Measurements from ENCODE around the gene ZCCHC17.
"Not testable (repeated sequence)": the region's sequence is repeated elsewhere in the genome, so short reads cannot be mapped to it uniquely, and the experiment has no call there.

The ZCCHC17 gene

GRCh38 chr1:31381394-31382294 is 84.8 kb downstream of the ZCCHC17 start:
- TF ChIP-seq, protein P1, sequence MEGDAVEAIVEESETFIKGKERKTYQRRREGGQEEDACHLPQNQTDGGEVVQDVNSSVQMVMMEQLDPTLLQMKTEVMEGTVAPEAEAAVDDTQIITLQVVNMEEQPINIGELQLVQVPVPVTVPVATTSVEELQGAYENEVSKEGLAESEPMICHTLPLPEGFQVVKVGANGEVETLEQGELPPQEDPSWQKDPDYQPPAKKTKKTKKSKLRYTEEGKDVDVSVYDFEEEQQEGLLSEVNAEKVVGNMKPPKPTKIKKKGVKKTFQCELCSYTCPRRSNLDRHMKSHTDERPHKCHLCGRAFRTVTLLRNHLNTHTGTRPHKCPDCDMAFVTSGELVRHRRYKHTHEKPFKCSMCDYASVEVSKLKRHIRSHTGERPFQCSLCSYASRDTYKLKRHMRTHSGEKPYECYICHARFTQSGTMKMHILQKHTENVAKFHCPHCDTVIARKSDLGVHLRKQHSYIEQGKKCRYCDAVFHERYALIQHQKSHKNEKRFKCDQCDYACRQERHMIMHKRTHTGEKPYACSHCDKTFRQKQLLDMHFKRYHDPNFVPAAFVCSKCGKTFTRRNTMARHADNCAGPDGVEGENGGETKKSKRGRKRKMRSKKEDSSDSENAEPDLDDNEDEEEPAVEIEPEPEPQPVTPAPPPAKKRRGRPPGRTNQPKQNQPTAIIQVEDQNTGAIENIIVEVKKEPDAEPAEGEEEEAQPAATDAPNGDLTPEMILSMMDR (IDR thresholded peaks at IDR 0.05; ENCODE audit: low read depth, low read length) = no peak
- no peak for DNase-seq (ENCODE audit: extremely low read depth, low read depth)

- TF ChIP-seq, protein P1 (IDR thresholded peaks at IDR 0.05; ENCODE audit: low read depth, low read length) = no peak
- DNase-seq (ENCODE audit: extremely low read depth, low read depth) = no peak
Observed at GRCh38 chr1:31382379-31382989, 85.7 kb downstream of the ZCCHC17 start.

DNA sequence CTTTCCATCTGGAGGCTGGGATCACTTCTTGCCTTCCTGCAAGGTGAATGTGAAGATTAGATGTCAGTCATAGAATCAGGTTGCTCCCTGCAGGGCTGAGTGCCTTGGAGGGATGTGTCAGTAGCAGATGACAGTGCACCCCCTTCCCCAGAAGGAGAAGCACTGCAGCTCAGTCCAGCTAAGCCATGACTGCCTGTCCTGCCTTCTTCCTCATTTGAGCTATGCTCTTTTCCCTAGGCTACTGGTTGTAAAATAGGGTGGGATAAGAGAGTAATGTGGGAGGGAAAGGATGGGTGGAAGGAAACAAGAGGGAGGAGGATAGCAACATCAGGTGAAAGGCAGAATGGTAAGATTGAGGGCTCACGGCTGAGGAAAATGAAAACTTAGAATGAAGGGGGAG is 87.1 kb downstream of the ZCCHC17 start:
- no peak for DNase-seq (ENCODE audit: extremely low read depth, low read depth)
- TF ChIP-seq, protein P1 (IDR thresholded peaks at IDR 0.05; ENCODE audit: low read depth, low read length) = no peak

DNA sequence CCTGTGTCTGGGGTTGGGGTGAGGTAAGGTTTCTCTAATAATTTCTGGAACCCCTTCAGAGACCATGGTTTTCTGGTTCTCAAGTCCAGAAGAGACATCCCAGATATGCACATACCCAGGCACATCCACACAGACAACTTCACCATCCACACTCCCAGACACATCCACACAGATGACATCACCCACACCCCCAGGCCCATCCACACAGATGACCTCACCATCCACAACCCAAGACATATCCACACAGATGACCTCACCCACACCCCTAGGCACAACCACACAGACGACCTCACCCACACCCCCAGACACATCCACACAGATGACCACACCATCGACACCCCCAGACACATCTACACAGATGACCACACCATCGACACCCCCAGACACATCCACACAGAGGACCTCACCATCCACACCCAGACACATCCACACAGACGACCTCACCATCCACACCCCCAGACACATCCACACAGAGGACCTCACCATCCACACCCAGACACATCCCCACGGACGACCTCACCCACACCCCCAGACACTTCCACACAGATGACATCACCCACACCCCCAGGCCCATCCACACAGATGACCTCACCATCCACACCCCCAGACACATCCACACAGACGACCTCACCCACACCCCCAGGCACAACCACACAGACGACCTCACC is 89.9 kb downstream of the ZCCHC17 start:
- not testable (repeated sequence) for DNase-seq (ENCODE audit: extremely low read depth, low read depth)

GRCh38 chr1:31387612-31388011 is 90.8 kb downstream of the ZCCHC17 start:
- no peak for DNase-seq (ENCODE audit: extremely low read depth, low read depth)
- TF ChIP-seq, protein P1 (IDR thresholded peaks at IDR 0.05; ENCODE audit: low read depth, low read length) = no peak

DNA sequence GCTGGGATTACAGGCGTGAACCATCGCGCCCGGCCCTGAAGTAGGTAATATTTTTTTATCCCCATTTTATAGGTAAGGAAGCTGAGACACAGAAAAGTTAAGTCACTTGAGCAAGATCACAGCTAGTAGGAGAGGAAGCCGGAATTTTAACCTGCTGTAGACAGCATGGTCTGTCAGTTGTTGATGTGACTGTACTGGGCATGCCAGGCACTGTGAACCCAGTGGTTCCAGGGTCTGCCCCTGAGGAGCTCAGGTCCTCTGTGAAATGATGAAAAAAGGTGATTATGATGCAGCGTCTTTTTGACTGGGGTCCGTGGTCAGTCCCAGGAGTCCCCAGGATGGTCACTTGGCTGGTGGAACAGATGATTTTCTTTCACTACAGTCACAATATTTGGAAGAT is 92.8 kb downstream of the ZCCHC17 start:
- TF ChIP-seq, protein P1 (IDR thresholded peaks at IDR 0.05; ENCODE audit: low read depth, low read length) = no peak
- DNase-seq (ENCODE audit: extremely low read depth, low read depth) = no peak

DNA sequence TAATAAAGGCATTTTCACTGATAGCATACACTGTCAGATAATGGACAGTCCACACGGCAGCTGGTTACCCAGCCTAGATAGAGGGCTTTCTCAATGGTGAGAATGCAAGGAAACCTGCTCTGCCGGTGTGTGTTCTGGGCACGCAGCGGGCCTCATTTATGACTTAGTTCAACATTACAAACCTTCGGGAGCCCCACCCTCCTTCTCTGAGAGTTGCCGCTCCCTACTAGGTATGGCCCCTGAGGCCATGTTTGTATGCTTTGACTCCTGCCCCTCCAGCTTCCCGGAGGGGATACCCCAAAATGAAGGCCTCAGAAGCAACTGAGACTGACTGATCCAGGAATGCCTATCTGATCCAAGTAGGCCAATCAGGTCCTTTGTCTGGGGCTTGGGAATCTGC is 93.2 kb downstream of the ZCCHC17 start:
- TF ChIP-seq, protein P1 (IDR thresholded peaks at IDR 0.05; ENCODE audit: low read depth, low read length) = no peak
- no peak for DNase-seq (ENCODE audit: extremely low read depth, low read depth)

All from AG09319 (cell line).